IMR-90 (cell line): ENCODE results near the gene SGSH. TPM values are rescaled to one million over a fixed set of nuclear protein-coding genes. Genes with fewer than 3 reads are reported as not detected.

ENCODE experiments used
- ATAC-seq: fragments of 200-7000 bp; cut with Tn5 transposase; 2 replicates; pipeline ENCODE4 v1.9.1; 2020; ENCODE audit warnings: low read depth, mild to moderate bottlenecking, moderate library complexity
- BruUV-seq: library from RNA; stranded (reverse); fragments of 400-500 nt; replicated peaks from 2 replicates; lab custom pipeline; 2021; lab: Mats Ljungman, UMichigan
- CTCF ChIA-PET: fragments of 300-600 bp; formaldehyde crosslinking; extraction: SDS; loops from one replicate; lab custom pipeline; 2021; ENCODE audit warnings: antibody characterized with exemption; lab: Yijun Ruan, JAX
- POLR2A ChIA-PET: fragments of 300-600 bp; sonication (Branson Sonifier 250); formaldehyde crosslinking; loops from one replicate; lab custom pipeline; 2022; ENCODE audit warnings: antibody characterized with exemption; ENCODE audit not compliant: unreplicated experiment; lab: Charles Lee
- DNase-seq: peaks from one replicate; pipeline ENCODE4 v3.0.0; 2013
- H2AFZ ChIP-seq: replicated peaks from 2 replicates; pipeline ENCODE3; 2013; ENCODE audit warnings: low read length, mild to moderate bottlenecking; ENCODE audit not compliant: poor library complexity
- H2AK5ac ChIP-seq: 2 replicates; pipeline ENCODE4 v1.6.1; 2013; ENCODE audit warnings: low read depth, low read length, inconsistent platforms
- H2AK9ac ChIP-seq: replicated peaks from 2 replicates; pipeline ENCODE3; 2013; ENCODE audit warnings: mild to moderate bottlenecking, low read depth, low read length, moderate library complexity; ENCODE audit not compliant: poor library complexity
- H2BK120ac ChIP-seq: 2 replicates; pipeline ENCODE4 v1.6.1; 2013; ENCODE audit warnings: low read depth, low read length, inconsistent platforms
- H2BK15ac ChIP-seq: 3 replicates; pipeline ENCODE4 v1.6.1; 2013; ENCODE audit warnings: low read depth, low read length, inconsistent platforms
- H2BK20ac ChIP-seq: 2 replicates; pipeline ENCODE4 v1.6.1; 2013; ENCODE audit warnings: low read depth, mild to moderate bottlenecking, inconsistent platforms, low read length, moderate library complexity
- H2BK5ac ChIP-seq: 2 replicates; pipeline ENCODE4 v1.6.1; 2013; ENCODE audit warnings: mild to moderate bottlenecking, low read depth, low read length, inconsistent platforms; ENCODE audit not compliant: poor library complexity, severe bottlenecking
- H3K14ac ChIP-seq: replicated peaks from 2 replicates; pipeline ENCODE4 v1.6.1; 2013; ENCODE audit warnings: low read depth, low read length, inconsistent platforms
- H3K18ac ChIP-seq: 2 replicates; pipeline ENCODE4 v1.6.1; 2013; ENCODE audit warnings: low read depth, low read length, control low read depth
- H3K23ac ChIP-seq: 2 replicates; pipeline ENCODE4 v1.6.1; 2013; ENCODE audit warnings: low read depth, low read length, inconsistent platforms
- H3K27ac ChIP-seq: 2 replicates; pipeline ENCODE4 v1.5.1; 2013; ENCODE audit warnings: mild to moderate bottlenecking, control low read depth, low read length; ENCODE audit not compliant: insufficient read depth
- H3K27me3 ChIP-seq: 2 replicates; pipeline ENCODE4 v1.6.1; 2013; ENCODE audit warnings: low read length; ENCODE audit not compliant: control insufficient read depth, insufficient read depth
- H3K36me3 ChIP-seq: 2 replicates; pipeline ENCODE4 v1.6.1; 2013; ENCODE audit warnings: low read length, mixed read lengths; ENCODE audit not compliant: control insufficient read depth, insufficient read depth
- H3K4ac ChIP-seq: 2 replicates; pipeline ENCODE4 v1.6.1; 2013; ENCODE audit warnings: low read depth, low read length, inconsistent platforms
- H3K4me1 ChIP-seq: 2 replicates; pipeline ENCODE4 v1.6.1; 2013; ENCODE audit warnings: low read length, mixed read lengths; ENCODE audit not compliant: control insufficient read depth, insufficient read depth
- H3K4me2 ChIP-seq: 2 replicates; pipeline ENCODE4 v1.6.1; 2013; ENCODE audit warnings: low read depth, mild to moderate bottlenecking, control low read depth, low read length, moderate library complexity
- H3K4me3 ChIP-seq: 2 replicates; pipeline ENCODE4 v1.5.1; 2013; ENCODE audit warnings: low read depth, mild to moderate bottlenecking, control low read depth, low read length, moderate library complexity; ENCODE audit not compliant: insufficient read depth
- H3K56ac ChIP-seq: 2 replicates; pipeline ENCODE4 v1.6.1; 2013; ENCODE audit warnings: low read length, inconsistent platforms; ENCODE audit not compliant: insufficient read depth; ENCODE audit errors: extremely low read depth
- H3K79me1 ChIP-seq, 2 experiments: 2 replicates each; pipeline ENCODE4 v1.6.1; 2013; ENCODE audit warnings: low read length in 2 of 2, inconsistent platforms in 1 of 2, low read depth in 1 of 2
- H3K9ac ChIP-seq: 2 replicates; pipeline ENCODE4 v1.6.1; 2013; ENCODE audit warnings: low read depth, low read length, control low read depth
- H3K9me1 ChIP-seq: 2 replicates; pipeline ENCODE4 v1.6.1; 2013; ENCODE audit warnings: low read length, inconsistent platforms; ENCODE audit not compliant: insufficient read depth
- H3K9me3 ChIP-seq: 2 replicates; pipeline ENCODE4 v1.6.1; 2013; ENCODE audit warnings: low read length; ENCODE audit not compliant: control insufficient read depth, insufficient read depth
- H4K20me1 ChIP-seq: 2 replicates; pipeline ENCODE4 v1.6.1; 2013; ENCODE audit warnings: low read length, inconsistent platforms; ENCODE audit not compliant: insufficient read depth
- H4K5ac ChIP-seq: 2 replicates; pipeline ENCODE4 v1.6.1; 2013; ENCODE audit warnings: mild to moderate bottlenecking, low read depth, low read length, control low read depth
- H4K8ac ChIP-seq, 2 experiments: 2 replicates each; pipeline ENCODE4 v1.6.1; 2013; ENCODE audit warnings: low read depth in 2 of 2, low read length in 2 of 2, control low read depth in 1 of 2, inconsistent platforms in 1 of 2
- H4K91ac ChIP-seq: 2 replicates; pipeline ENCODE4 v1.6.1; 2013; ENCODE audit warnings: low read depth, low read length, inconsistent platforms; ENCODE audit not compliant: insufficient read depth
- CTCF ChIP-seq: conservative IDR thresholded peaks from 2 replicates; pipeline ENCODE4 v1.5.1; 2012; ENCODE audit warnings: mild to moderate bottlenecking, low read depth, low read length, improper control_type of control experiment
- FOS ChIP-seq: fragments of 150-350 bp; IDR thresholded peaks from 2 replicates; pipeline ENCODE4 v1.6.1; 2016; ENCODE audit warnings: low read depth, low read length
- MAFK ChIP-seq: IDR thresholded peaks from 2 replicates; pipeline ENCODE4 v1.6.1; 2012; ENCODE audit warnings: low read depth, low read length, improper control_type of control experiment
- MXI1 ChIP-seq: IDR thresholded peaks from 2 replicates; pipeline ENCODE4 v1.6.1; 2012; ENCODE audit warnings: low read depth, mild to moderate bottlenecking, low read length, moderate library complexity, borderline replicate concordance
- NFE2L2 ChIP-seq: fragments of 150-350 bp; IDR thresholded peaks from 2 replicates; pipeline ENCODE4 v1.6.1; 2016; ENCODE audit warnings: low read depth, mild to moderate bottlenecking, low read length
- POLR2A ChIP-seq: IDR thresholded peaks from 2 replicates; pipeline ENCODE4 v1.6.1; 2012; ENCODE audit warnings: mild to moderate bottlenecking, low read depth, low read length
- RAD21 ChIP-seq: IDR thresholded peaks from 2 replicates; pipeline ENCODE4 v1.6.1; 2012; ENCODE audit warnings: low read length, improper control_type of control experiment
- RFX5 ChIP-seq: IDR thresholded peaks from 2 replicates; pipeline ENCODE4 v1.8.0; 2012; ENCODE audit warnings: low read depth, mild to moderate bottlenecking, low read length, moderate library complexity
- SMC3 ChIP-seq: fragments of 150-350 bp; IDR thresholded peaks from 2 replicates; pipeline ENCODE4 v1.6.1; 2016; ENCODE audit warnings: low read depth, mild to moderate bottlenecking, antibody characterized with exemption, low read length, moderate library complexity
- WGBS, 2 experiments: methylation state at CpG; one replicate each; pipeline versions ENCODE4 v1.1.5 to v1.1.7; 2013; ENCODE audit warnings: missing lambda C conversion rate in 2 of 2; ENCODE audit not compliant: insufficient read length in 1 of 2; ENCODE audit errors: extremely low coverage in 2 of 2; 5-methylcytosine and 5-hydroxymethylcytosine counted together
- dilution Hi-C: fragments of 300-500 bp; cut with HindIII; formaldehyde crosslinking; loops from one replicate; pipeline ENCODE4 v1.14.3; 2018; ENCODE audit warnings: low sequenced_read_pairs; ENCODE audit not compliant: unreplicated experiment
- in situ Hi-C: fragments of 300-500 bp; cut with MboI; formaldehyde crosslinking; loops from 3 replicates; pipeline ENCODE4 v1.14.3; 2019; ENCODE audit warnings: low sequenced_read_pairs, inconsistent platforms, mixed read lengths
- intact Hi-C: fragments of 100-400 bp; cut with micrococcal nuclease; formaldehyde crosslinking; loops from 2 replicates; pipeline ENCODE4 v1.10.0; 2022
- polyA plus RNA-seq, 3 experiments: library from polyadenylated mRNA; depleted of rRNA; stranded (reverse); fragments of >200 nt; gene quantifications; 2 replicates each; pipeline ENCODE4 v1.2.3, GENCODE V29; 2012; ENCODE audit warnings: low replicate concordance in 1 of 3
- total RNA-seq: library from RNA; depleted of rRNA; stranded (reverse); fragments of >200 nt; gene quantifications from 2 replicates; pipeline ENCODE4 v1.2.3, GENCODE V29; 2012
- TF ChIP-seq, protein P1 (sequence below): fragments of 150-350 bp; IDR thresholded peaks from 2 replicates; pipeline ENCODE4 v1.6.1; 2016; ENCODE audit warnings: low read depth, mild to moderate bottlenecking, low read length, moderate library complexity, borderline replicate concordance

SGSH gene
- total and polyA plus RNA-seq, 2 of the 4 experiments (the other 2 are of a cell fraction): 3.0 to 41.5 TPM

- ChIA-PET POLR2A (no interaction called here), CTCF (interaction anchor here (1.1 kb wide), 1 partner anchor 10 kb away, joined by 3 read pairs; no protein-coding TSS in a partner anchor)
- H3K4me2 ChIP-seq: no peak overlapping the region
- no peak overlapping the region for H4K8ac ChIP-seq
- no peaks in the 10 kb centered on the region for H4K20me1 ChIP-seq
- no peak overlapping the region for H2AFZ ChIP-seq
- in situ Hi-C loops: no loop called here
- 85% methylated on average over 11 of the region's 21 CpGs; no CpG with 5 or more reads in 1 of the 2 experiments for WGBS, 2 experiments
- H3K27me3 ChIP-seq: peaks cover 23% of the 10 kb centered on the region
- TF ChIP-seq RFX5 (no peak), MAFK (no peak), RAD21 (no peak), CTCF (no peak), SMC3 (no peak), MXI1 (no peak), FOS (no peak), POLR2A (no peak), NFE2L2 (no peak)
- TF ChIP-seq, protein P1, sequence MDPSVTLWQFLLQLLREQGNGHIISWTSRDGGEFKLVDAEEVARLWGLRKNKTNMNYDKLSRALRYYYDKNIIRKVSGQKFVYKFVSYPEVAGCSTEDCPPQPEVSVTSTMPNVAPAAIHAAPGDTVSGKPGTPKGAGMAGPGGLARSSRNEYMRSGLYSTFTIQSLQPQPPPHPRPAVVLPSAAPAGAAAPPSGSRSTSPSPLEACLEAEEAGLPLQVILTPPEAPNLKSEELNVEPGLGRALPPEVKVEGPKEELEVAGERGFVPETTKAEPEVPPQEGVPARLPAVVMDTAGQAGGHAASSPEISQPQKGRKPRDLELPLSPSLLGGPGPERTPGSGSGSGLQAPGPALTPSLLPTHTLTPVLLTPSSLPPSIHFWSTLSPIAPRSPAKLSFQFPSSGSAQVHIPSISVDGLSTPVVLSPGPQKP: no peak
- H3K56ac ChIP-seq: no peak overlapping the region
- H3K9me1 ChIP-seq: no peaks in the 10 kb centered on the region
- DNase-seq (no peak), ATAC-seq (no peak)
- dilution Hi-C loops: no loop called here
- H3K23ac ChIP-seq: no peak overlapping the region
- no peak overlapping the region for H4K5ac ChIP-seq
- H3K18ac ChIP-seq: no peak overlapping the region
- no peak overlapping the region for H2BK20ac ChIP-seq
- no peak overlapping the region for H3K14ac ChIP-seq
- H2BK5ac ChIP-seq: no peak overlapping the region
- H3K79me1 ChIP-seq: no peaks in the 10 kb centered on the region
- H3K36me3 ChIP-seq: no peaks in the 10 kb centered on the region
- H3K4me3 ChIP-seq: no peak overlapping the region
- H2AK5ac ChIP-seq: no peak overlapping the region
- H3K9me3 ChIP-seq: no peaks in the 10 kb centered on the region
- no peak overlapping the region for H3K4ac ChIP-seq
- no peak overlapping the region for H4K91ac ChIP-seq
- intact Hi-C loops: no loop called here
- no TSS peak for BruUV-seq
- no peak overlapping the region for H2BK120ac ChIP-seq
- no peak overlapping the region for H3K9ac ChIP-seq
- no peak overlapping the region for H2AK9ac ChIP-seq
- H3K27ac ChIP-seq: no peak overlapping the region
- no peak overlapping the region for H2BK15ac ChIP-seq
- H3K4me1 ChIP-seq: peaks cover 3% of the 10 kb centered on the region
Measured at GRCh38 chr17:80177986-80178595, 42.0 kb downstream of the SGSH start.
